ENCODE results near the gene ABHD17A. TPM values are rescaled to one million over a fixed set of nuclear protein-coding genes. Genes with fewer than 3 reads are reported as not detected.

ABHD17A gene
- total RNA-seq, 1 experiment from 2014 or later, result 60.7 TPM

GRCh38 chr19:1873524-1874473 lies 11.5 kb downstream of the ABHD17A start:
- ChIA-PET POLR2A (interaction anchor here (1.9 kb wide), 1 partner anchor 9 kb away, joined by 8 read pairs; no protein-coding TSS in a partner anchor), CTCF (interaction anchor here (0.6 kb wide), 1 partner anchor 1490 kb away, joined by 3 read pairs; no protein-coding TSS in a partner anchor)
- DNase-seq (ENCODE audit: low spot score), result no peak
- Mint-ChIP-seq H3K9me3 (no peaks in the 10 kb centered on the region), H3K4me3 (peak overlapping the region; percentile 99), H3K27me3 (ENCODE audit: low read depth) (no peaks in the 10 kb centered on the region), H3K27ac (peak overlapping the region; percentile 59), H3K4me1 (peaks cover 16% of the 10 kb centered on the region), H3K36me3 (peaks cover 4% of the 10 kb centered on the region)
- no peak for TF ChIP-seq ZSCAN18 (CRISPR knock-in tag; IDR thresholded peaks at IDR 0.05)
- TF ChIP-seq MAX (CRISPR knock-in tag; IDR thresholded peaks at IDR 0.05), result no peak
- no peak for ATAC-seq

- no peak overlapping the region for H3K27ac Mint-ChIP-seq
- peaks cover 4% of the 10 kb centered on the region for H3K36me3 Mint-ChIP-seq
- H3K4me1 Mint-ChIP-seq, result peaks cover 16% of the 10 kb centered on the region
- ChIA-PET POLR2A (no interaction called here), CTCF (no interaction called here)
- no peak for TF ChIP-seq ZNF121 (CRISPR knock-in tag; IDR thresholded peaks at IDR 0.05)
- no peak for TF ChIP-seq NFATC4 (CRISPR knock-in tag; IDR thresholded peaks at IDR 0.05)
- no peak for TF ChIP-seq HMGA2 (CRISPR knock-in tag; IDR thresholded peaks at IDR 0.05)
- TF ChIP-seq GTF2I (CRISPR knock-in tag; conservative IDR thresholded peaks at IDR 0.05), result no peak
- TF ChIP-seq EMX1 (CRISPR knock-in tag; IDR thresholded peaks at IDR 0.05), result no peak
- TF ChIP-seq ATF3 (CRISPR knock-in tag; conservative IDR thresholded peaks at IDR 0.05), result no peak
- TF ChIP-seq JUN (CRISPR knock-in tag; IDR thresholded peaks at IDR 0.05), result no peak
- no peak for TF ChIP-seq ZNF396 (CRISPR knock-in tag; IDR thresholded peaks at IDR 0.05; ENCODE audit: borderline replicate concordance)
- TF ChIP-seq ATF2 (CRISPR knock-in tag; IDR thresholded peaks at IDR 0.05; ENCODE audit: borderline replicate concordance, low read depth), result no peak
- TF ChIP-seq NFE2L1 (CRISPR knock-in tag; IDR thresholded peaks at IDR 0.05), result no peak
- no peak for TF ChIP-seq USF2 (CRISPR knock-in tag; IDR thresholded peaks at IDR 0.05)
- no peak for TF ChIP-seq CTCF (IDR thresholded peaks at IDR 0.05)
- no peak for TF ChIP-seq KAT7 (CRISPR knock-in tag; IDR thresholded peaks at IDR 0.05; ENCODE audit: borderline replicate concordance)
- no peak for TF ChIP-seq AR (CRISPR knock-in tag; IDR thresholded peaks at IDR 0.05)
- TF ChIP-seq ZNF416 (CRISPR knock-in tag; IDR thresholded peaks at IDR 0.05), result no peak
- TF ChIP-seq TP53 (CRISPR knock-in tag; IDR thresholded peaks at IDR 0.05), result no peak
- no peak for TF ChIP-seq ZNF671 (CRISPR knock-in tag; IDR thresholded peaks at IDR 0.05)
- no peak overlapping the region for H3K4me3 Mint-ChIP-seq
- ATAC-seq (no peak), DNase-seq (ENCODE audit: low spot score) (no peak)
- H3K9me3 Mint-ChIP-seq, result no peaks in the 10 kb centered on the region
- no peaks in the 10 kb centered on the region for H3K27me3 Mint-ChIP-seq (ENCODE audit: low read depth)
These were observed 12.3 kb downstream of the ABHD17A start for GRCh38 chr19:1872807-1873523.
